PFSK-1 (cell line): Measurements from ENCODE around the gene PTGIS.

ENCODE experiments used
- POLR2AphosphoS5 ChIP-seq: IDR thresholded peaks from 2 replicates; pipeline ENCODE4 v1.6.1; 2012; ENCODE audit warnings: low read depth, mild to moderate bottlenecking, control low read depth, low read length, moderate library complexity
- REST ChIP-seq, 2 experiments: IDR thresholded peaks; 2 replicates each; pipeline versions ENCODE4 v1.6.1 to v1.8.0; 2011 to 2012; ENCODE audit warnings: low read depth in 2 of 2, low read length in 2 of 2, control low read depth in 1 of 2, inconsistent platforms in 1 of 2, mild to moderate bottlenecking in 1 of 2, moderate library complexity in 1 of 2; ENCODE audit not compliant: insufficient read depth in 1 of 2
- SIN3A ChIP-seq: IDR thresholded peaks from 2 replicates; pipeline ENCODE4 v1.6.1; 2012; ENCODE audit warnings: mild to moderate bottlenecking, low read length, moderate library complexity, borderline replicate concordance; ENCODE audit not compliant: insufficient read depth
- TAF1 ChIP-seq: IDR thresholded peaks from 2 replicates; pipeline ENCODE4 v1.6.1; 2012; ENCODE audit warnings: low read length, control low read depth, borderline replicate concordance; ENCODE audit not compliant: insufficient read depth

DNA sequence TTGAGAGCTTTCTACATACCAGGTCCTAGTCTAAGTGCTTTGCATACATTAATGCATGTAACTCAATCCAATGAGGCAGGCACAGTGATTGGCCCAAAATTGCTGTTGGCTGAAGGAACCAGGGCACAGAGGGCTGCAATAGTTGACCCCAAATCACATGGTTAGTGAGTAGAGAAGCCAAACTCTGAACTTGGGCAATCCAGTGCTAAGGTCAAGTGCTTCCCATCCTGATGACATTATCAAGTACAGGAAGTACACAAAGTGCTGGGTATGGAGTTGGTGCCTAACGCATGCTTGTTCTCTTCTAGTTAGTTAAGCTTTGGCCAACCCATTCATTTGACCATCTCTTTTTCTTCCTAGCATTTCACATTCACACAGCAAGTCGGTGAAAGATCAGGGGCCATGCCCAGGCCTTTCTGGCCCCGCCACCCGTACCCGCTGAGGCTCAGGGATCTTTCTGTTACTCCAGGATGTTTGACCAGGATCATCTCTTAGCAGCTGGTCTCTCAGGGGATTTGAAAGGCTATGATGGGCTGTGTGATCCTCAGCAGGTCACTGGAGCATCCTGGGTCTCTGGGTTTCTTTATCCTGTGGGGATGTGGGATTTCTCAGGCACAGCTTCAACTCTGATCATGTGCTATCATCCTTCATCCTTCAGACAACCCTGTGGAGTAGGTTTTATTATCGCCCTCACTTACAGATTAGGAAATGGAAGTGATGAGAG, 92.5 kb downstream of the PTGIS start:
- TF ChIP-seq POLR2AphosphoS5 (no peak), SIN3A (no peak), REST (IDR thresholded peaks at IDR 0.05; ENCODE audit: insufficient read depth in 1 of 2, low read depth in 2 of 2, low read length in 2 of 2) (no peak), TAF1 (no peak)
